NCI-H526 (cell line): ENCODE measurements around the gene MAP4K1.

ENCODE experiments used
- DNase-seq, 2 experiments: peaks; one replicate each; lab custom pipeline; 2025; lab: John Stamatoyannopoulos, UW

The MAP4K1 gene

GRCh38 chr19:38544569-38545315 is 73.0 kb downstream of the MAP4K1 start:
- DNase-seq: no peak

GRCh38 chr19:38543807-38544568 is 73.8 kb downstream of the MAP4K1 start:
- DNase-seq: peak; percentile 67 to 88

DNA sequence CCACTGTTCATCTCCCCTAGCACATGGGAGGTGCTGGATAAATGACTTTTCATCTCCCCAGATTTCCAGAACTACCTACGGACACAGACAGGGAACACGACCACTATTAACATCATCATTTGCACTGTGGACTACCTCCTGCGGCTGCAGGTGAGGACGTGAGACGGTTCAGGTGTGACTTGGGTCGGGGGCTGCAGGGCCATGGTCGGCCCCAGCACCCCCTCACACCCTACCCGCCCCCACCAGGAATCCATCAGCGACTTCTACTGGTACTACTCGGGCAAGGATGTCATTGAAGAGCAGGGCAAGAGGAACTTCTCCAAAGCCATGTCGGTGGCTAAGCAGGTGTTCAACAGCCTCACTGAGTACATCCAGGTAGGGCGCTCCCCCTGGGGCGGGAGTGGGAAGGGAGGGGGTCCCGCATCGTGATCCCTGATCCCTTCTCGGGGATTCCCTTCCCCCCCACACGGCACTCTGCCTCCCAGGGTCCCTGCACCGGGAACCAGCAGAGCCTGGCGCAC is 74.4 kb downstream of the MAP4K1 start:
- DNase-seq: no peak

- no peak for DNase-seq
These were observed 75.7 kb downstream of the MAP4K1 start for GRCh38 chr19:38542040-38542439.

DNA sequence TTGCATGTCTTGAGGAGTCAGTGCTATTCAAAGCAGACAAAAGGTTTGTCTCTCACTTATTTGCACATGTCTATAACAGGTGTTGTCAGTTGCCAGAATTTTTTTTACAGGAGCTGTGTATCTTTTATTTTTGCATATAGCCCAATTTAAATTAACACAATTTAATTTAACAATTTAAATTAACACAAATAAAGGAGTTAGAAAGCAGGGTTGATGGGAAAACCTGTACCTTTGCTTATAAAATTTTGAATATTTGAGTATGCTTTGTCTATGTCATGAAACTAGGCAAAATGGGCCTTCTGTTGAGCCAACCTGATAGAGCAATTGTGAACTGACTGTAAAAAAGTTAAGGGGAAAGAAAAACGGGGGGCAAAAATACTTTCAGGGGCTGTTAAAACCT is 78.0 kb downstream of the MAP4K1 start:
- DNase-seq: no peak

DNA sequence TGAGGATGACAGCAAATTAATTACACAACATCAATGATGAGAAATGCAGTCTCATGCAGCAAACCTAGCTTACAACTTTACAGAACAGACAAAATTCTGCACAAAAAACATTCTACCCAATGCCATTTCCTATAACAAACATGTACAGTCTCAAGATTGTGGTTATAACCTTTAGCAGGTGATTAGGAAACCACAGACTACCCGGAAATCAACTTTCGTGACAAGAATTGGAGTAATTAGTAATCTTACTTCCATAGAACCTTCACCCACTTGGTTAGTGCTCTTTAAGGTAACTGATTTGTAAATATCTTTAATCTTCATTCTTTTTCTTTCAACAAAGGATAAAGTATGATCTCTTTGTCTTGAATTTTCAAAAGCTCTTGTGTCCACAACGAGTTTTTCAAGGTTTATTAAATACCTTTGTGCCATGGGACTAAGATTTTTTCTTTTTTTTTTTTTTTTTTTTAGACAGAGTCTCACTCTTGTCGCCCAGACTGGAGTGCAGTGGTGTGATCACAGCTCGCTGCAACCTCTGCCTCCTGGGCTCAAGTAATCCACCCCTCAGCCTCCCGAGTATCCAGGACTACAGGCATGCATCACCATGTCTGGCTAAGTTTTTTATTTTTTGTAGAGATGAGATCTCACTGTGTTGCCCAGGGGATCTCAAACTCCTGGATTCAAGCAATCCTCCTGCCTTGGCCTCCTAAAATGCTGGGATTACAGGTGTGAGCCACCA is 78.8 kb downstream of the MAP4K1 start:
- DNase-seq: no peak

DNA sequence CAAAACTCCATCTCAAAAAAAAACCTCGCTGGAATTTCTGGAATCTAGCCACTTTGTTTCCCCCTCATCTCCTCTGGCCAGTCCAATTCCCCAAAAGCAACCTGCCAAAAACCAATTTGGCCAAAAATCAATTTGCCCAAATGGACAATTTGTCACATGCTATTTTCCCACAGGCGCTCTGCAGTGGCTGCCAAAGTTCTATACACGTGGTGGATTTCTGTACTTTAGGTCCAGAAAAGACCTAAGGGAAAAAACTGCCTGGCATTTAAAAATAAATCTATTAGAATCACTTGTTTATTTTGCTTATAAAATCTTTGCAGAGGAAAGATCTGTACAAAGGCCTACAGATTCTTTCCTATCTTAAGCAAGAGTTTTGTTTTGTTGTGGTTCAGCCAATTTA is 79.4 kb downstream of the MAP4K1 start:
- no peak for DNase-seq
